Measurements from ENCODE around the gene APPBP2.

DNA sequence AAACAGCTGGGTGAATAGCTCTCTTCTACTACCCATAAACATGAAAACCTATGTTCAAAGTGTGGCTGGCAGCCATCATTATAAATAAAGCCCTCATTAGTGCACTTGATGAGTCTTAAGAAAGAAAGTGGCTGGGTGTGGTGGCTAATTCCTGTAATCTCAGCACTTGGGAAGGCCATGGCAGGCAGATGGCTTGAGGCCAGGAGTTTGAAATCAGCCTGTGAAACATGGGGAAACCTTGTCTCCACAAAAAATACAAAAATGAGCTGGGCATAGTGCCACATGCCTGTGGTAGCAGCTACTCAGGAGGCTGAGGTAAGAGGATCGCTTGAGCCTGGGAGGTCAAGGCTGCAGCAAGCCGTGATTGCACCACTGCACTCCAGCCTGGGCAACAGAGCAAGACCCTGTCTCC is 28.3 kb upstream of the APPBP2 start:
- TF ChIP-seq EP300 (IDR thresholded peaks at IDR 0.05; ENCODE audit: borderline replicate concordance), result no peak
- no peak for TF ChIP-seq TAF1 (IDR thresholded peaks at IDR 0.05; ENCODE audit: low read depth)
- TF ChIP-seq, protein P1, sequence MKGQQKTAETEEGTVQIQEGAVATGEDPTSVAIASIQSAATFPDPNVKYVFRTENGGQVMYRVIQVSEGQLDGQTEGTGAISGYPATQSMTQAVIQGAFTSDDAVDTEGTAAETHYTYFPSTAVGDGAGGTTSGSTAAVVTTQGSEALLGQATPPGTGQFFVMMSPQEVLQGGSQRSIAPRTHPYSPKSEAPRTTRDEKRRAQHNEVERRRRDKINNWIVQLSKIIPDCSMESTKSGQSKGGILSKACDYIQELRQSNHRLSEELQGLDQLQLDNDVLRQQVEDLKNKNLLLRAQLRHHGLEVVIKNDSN (IDR thresholded peaks at IDR 0.05), result no peak
- no peak for TF ChIP-seq CREB1 (IDR thresholded peaks at IDR 0.05; ENCODE audit: low read depth)
- TF ChIP-seq, protein P2, sequence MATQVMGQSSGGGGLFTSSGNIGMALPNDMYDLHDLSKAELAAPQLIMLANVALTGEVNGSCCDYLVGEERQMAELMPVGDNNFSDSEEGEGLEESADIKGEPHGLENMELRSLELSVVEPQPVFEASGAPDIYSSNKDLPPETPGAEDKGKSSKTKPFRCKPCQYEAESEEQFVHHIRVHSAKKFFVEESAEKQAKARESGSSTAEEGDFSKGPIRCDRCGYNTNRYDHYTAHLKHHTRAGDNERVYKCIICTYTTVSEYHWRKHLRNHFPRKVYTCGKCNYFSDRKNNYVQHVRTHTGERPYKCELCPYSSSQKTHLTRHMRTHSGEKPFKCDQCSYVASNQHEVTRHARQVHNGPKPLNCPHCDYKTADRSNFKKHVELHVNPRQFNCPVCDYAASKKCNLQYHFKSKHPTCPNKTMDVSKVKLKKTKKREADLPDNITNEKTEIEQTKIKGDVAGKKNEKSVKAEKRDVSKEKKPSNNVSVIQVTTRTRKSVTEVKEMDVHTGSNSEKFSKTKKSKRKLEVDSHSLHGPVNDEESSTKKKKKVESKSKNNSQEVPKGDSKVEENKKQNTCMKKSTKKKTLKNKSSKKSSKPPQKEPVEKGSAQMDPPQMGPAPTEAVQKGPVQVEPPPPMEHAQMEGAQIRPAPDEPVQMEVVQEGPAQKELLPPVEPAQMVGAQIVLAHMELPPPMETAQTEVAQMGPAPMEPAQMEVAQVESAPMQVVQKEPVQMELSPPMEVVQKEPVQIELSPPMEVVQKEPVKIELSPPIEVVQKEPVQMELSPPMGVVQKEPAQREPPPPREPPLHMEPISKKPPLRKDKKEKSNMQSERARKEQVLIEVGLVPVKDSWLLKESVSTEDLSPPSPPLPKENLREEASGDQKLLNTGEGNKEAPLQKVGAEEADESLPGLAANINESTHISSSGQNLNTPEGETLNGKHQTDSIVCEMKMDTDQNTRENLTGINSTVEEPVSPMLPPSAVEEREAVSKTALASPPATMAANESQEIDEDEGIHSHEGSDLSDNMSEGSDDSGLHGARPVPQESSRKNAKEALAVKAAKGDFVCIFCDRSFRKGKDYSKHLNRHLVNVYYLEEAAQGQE (IDR thresholded peaks at IDR 0.05; ENCODE audit: low read depth), result no peak
- TF ChIP-seq ZBTB7A (IDR thresholded peaks at IDR 0.05; ENCODE audit: low read depth), result no peak
